Activated CD4-positive, alpha-beta T cell treated with anti-CD3 and anti-CD28 coated beads, Interleukin-2, amount 50 U/mL, for 48 hours (primary cell): Measurements from ENCODE around the gene TSPAN5.
A peak's percentile ranks its signal among the peaks of the same experiment; 100 is the strongest.
"Not testable (repeated sequence)": the region's sequence is repeated elsewhere in the genome, so short reads cannot be mapped to it uniquely, and the experiment has no call there.

Experiments
- DNase-seq, 2 experiments: peaks; one replicate each; pipeline ENCODE4 v3.0.0-alpha.2; 2020

The TSPAN5 gene

DNA sequence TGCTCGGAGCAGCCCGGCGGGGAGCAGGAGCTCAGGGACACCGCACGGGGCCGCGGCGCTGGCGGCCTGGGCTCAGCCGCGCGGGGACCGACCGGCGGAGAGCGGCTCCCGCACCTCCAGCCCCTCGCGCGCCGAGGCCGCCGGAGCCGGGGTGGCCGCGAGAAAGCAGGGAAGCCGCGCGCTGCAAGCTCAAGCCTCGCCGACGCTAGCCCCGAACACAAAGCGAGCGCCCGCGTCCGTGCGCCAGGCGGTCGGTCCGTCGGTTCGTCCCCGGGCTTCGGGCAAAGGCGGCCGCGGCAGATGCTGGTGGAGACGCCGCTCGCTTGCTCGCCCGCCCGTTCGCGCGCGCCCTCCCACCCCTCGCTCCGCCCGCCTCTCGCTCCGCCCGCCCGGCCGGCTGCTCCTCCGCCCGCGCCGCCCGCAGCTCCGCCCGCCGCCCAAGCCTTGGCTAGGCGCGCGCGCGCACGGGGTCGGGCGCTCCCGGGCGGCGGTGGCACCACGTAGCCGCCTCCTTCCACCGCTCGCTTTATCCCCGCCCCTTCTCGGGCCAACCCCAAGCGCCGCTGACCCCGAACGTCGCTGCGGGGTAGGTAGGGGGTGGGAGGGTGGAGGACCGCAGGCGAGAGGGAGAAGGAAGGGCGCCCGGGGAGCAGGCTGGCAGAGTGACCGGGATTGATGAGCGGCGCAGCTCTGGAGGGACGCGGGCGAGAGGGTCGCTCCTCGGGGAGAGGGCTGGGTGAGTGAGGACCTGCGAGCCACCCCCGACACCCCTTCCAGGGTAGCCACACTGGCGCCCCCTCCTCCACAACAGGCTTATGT, at the start of gene TSPAN5:
TSS of gene TSPAN5 (minus strand) at position 325 of the 819 bp plus-strand sequence.
- peak; percentile 85 for DNase-seq

DNA sequence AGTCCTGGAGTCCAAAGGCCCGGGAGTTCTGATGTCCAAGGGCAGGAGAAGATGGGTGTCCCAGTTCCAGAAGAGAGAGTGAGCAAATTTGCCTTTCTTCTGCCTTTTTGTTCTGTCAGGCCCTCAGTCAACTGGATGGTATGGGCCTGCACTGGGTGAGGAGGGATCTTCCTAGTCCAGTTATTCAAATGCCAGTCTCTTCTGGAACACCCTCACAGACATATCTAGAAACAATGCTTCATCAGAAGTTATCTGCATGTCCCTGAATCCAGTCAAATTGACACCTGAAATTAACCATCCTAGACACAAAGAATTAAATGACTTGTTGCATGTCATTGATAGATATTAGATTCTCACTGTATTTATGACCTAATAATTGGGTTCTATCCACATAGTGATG, 48.5 kb upstream of the TSPAN5 start:
- DNase-seq: no peak

DNA sequence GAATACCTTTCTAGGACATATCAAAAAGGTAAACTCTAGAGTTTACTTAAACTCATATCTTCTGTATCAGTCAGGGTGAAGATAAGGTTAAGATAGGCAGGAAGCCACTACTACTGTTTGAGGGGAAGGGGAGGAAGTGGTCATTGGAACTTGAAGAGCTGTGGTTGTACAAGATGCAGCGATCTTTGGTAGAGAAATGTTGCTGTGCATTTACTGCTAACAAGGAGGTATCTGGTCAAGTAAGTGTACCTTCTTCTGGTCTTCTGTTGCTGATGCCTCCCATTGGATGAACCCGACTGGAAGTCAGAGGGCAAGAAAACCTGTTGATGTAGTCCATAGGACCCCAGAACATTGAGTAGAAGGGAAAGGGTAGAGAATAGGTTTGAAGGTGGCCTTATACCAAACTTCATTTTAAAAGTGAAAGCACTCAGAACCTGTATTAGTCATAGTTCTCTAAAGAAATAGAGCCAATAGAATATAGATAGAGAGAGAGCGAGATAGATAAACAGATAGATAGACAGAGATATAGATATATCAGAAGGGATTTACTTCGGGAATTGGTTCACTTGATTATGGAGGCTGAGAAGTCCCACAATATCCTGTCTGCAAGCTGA, 47.9 kb upstream of the TSPAN5 start:
- DNase-seq: no peak

DNA sequence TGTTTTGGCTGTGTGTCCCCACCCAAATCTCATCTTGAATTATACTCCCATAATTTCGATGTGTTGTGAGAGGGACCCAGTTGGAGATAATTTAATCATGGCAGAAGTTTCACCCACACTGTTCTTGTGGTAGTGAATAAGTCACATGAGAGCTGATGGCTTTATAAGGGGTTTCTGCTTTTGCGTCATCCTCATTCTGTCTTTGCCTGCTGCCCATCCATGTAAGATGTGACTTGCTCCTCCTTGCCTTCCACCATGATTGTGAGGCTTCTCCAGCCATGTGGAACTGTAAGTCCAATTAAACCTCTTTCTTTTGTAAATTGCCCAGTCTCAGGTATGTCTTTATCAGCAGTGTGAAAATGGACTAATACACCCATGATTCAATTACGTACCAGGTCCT, 47.2 kb upstream of the TSPAN5 start:
- DNase-seq: not testable (repeated sequence)

DNA sequence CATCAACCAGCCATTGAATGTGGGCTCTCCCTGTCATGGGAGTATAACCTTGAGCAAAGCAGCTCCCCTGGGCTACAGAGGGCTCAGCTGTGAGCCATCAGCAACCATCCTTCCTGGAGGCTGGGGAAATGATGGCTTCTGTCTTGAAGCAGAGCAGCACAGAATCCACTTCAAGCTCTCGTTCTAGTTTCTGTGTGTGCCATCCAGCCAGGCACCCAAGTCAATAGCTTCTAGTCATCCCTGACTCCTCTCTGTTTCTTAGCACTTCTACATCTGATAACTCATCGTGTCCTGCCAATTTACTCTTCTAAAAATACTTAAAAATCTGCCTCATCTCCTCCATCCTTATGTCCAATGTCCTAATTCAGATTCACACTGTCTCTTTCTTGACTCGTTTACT, 42.2 kb upstream of the TSPAN5 start:
- DNase-seq: no peak

DNA sequence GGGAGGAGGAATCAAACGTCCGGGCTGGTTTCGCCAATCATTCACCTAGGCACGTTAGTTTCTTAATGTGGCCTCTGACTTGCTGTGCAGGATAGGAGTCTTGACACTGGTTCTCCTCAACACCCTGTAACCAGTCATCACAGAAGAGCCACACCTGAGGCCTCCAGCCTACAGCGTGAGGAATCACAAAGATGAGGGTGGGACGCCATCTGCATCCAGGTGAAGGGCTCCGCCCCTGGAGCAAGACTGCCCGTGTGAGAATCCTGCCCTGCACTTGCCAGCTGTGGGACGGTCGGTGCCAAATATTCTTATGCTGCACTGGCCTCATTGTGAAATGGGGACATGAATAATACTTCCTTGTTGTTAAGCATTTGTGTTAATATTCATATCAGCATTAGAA, 35.7 kb upstream of the TSPAN5 start:
- no peak for DNase-seq

DNA sequence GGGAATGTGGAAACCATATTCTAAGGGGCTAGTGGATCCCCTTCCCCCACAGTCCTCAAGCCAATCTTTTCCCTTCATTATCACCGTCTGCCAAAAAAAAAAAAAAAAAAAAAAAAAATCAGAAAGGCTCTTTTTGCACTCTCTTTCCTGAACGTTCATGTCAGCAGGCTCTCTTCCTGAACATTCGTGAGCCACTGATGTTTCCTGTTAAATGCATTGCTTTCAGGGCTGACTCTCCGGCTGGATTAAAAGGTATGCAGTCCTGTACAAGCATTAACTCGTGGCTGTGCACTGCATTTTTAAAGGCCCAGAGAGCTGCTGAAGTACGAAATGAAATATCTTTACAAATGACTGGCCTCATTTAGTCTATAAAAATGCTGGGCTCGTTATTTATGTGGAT, 34.0 kb upstream of the TSPAN5 start:
- no peak for DNase-seq

DNA sequence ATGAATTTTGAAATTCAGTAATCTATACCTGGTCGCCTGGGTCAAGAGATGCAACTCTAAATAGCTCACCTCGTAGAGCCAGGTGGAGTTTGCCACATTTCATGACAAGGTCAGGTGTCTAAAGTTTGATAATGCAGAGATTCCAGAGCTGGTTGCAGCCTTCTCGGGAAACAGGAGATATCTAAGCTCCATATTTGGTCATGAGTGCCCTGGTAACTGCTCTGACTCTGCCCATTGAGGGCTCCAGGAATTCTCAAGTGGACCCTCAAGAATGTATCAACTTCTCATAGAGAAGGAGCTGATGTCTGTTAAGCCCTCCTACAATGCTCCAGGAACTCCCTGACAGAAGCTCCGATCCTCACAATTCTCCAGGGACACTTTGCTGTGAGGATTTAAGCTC, 33.2 kb upstream of the TSPAN5 start:
- DNase-seq: no peak

DNA sequence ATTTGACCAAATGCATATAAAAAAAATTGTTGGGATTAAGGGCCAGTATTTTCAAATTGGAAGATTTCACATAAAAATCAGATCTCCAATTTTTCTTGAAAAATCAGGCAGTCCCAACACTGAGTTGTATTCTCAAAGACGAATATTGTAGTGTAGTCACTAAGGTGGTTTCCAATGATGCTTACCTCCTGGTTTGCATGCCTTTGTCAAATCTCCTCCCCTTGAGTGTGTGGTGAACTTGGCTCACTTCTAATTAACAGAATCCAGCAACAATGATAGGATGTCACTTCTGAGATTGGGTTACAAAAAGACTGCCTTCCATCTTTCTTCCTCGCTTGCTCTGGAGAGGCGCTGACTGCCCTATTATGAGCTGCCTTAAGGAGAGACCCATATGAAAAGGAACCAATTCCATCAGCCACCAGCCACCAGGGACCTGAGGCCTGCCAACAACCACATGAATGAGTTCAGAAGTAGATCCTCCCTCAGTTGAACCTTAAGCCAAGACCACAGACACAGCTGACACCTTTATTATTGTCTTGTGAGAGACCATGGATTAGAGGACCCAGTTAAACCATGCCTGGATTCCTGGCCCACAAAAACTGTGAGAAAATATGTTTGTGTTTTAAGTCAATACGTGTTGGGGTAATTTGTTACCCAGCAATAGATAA, 31.2 kb upstream of the TSPAN5 start:
- no peak for DNase-seq

DNA sequence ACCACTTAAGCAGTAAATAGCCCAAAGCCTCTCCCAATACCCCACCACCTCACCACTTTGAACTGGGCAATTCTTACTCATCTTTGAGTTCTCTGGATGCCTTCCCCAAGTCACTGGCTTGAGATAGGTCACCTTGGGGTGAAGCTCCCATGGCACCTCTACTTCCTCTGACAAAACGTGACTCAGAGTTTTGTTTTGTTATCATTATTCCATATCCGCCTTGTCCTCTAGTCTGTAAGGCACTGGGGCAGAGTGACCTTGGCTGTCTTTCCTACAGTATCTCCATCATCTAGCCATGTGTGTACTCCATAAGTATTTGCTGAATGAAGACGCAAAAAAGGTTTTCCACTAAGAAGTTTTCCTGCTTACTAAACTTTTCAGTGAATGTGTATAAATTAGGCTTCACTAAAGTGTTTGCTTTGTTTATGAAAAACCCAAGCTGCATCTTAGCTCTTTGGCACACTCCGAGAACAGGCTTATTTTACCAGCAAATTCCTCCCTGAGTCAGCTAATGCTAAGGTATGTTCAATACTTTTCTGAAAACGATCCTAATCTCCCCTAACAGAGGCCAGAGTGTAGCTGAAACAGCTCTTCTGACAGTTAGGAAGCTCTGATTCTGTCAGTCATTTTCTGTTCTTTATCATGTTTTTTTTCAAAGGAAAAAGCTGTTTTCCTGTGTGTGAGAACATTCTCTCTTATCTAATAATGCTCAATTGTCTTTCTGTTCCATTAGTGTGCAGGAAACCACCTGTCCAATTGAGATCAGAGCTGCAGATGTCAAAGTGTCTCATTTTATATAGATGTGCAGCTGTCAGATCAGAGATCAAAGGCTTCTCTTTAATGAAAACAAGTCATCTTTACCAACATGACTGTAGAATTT, 30.2 kb upstream of the TSPAN5 start:
- DNase-seq: peak; percentile 29 to 37

DNA sequence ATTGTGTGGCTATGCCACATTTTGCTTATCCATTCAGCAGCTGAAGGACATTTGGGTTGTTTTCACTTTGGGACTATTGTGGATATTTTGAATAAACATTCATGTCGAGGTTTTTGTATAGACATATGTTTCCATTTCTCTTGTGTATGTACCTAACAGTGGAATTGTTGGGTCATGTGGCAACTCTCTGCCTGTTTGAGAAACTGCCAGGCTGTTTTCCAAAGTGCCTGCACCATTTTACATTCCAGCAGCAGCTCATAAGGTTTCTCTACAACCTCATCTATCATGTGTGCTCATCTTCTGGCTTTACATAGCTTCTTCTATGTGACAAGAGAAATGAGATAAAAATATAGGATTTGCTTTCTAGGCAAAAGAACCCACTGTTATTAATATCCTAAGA, 29.5 kb upstream of the TSPAN5 start:
- DNase-seq: no peak

DNA sequence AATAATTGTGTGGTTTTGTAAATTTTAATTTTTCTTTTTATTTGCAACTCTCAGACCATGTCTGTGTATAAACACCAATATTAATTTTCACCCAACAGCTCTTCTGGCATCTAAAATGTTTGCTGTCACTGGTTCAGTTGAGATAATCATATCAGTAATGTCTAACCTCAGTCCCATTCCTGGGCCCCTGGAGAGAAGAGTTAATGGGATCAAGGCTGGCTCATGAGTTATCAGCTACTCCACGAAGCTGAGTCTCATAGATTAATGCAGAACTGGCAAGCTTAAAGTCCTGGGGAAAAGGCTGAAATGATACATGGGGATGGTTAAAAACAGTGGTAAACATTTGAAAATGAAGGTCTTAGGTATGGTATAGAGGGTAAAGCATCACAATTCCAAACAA, 28.4 kb upstream of the TSPAN5 start:
- no peak for DNase-seq

DNA sequence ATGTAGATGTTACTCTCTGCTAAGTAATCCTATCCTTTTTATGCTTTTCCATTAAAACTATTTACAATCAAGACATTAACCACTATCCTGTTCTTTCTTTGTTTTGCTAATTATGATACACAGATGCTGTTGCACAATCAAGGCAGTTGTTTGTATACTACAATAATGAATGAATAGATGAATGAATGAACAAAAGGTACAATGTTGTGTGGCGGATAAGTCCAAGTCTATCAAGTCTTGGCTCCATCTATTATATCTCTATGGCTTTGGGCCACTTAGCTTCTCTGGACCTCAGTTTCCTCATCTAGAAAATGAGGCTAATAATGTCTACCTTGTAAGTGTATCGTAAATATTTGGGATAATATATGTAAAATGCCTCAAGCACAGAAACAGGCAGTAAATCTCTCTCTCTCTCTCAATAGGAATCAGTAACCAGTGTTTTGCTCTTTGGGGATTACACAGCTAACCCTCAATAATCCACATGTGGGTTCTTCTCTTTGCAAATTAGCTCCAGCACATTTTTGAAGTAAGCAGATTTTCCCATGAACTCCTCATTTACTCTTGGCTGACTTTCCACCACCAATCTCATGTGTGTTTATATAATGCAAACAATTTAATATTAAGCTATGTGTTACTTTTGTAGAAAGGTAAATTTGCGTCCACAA, 27.8 kb upstream of the TSPAN5 start:
- DNase-seq: no peak

DNA sequence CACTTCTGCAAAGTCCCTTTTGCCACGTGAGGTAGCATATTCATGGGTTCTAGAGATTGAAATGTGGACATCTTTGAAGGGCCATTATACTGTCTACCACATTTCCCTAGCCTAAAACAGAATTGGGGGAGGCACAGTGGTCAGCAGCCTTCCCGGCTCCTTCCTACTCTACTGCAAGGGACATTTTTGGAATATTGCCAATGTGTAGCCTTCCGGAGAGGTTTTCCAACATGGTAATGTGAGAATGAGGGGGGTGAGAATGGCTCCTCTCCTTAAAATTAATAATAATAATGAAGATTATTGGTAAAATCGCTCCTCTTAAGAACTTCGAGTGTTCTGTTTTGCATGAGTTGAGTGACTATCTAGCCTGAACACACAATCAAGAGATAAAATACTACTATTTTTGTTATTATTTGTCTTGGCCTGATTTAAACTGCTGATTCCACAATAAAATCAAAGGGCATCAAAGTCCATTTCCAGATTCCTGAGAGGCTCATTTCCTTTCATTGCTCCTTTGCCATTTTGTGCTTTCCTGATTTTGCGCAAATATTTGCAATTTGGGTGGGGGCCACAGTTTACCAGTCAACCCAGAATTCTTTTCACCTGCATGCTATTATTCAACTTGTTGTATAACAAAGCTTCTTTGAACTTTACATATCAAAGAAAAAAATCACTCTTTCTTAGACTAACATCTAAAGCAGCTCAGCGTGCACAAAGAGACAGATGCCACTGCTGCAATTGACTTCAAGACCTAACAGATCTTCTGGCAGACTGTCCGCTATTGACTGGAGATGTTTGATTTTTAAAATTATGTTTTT, 27.0 kb upstream of the TSPAN5 start:
- DNase-seq: no peak

DNA sequence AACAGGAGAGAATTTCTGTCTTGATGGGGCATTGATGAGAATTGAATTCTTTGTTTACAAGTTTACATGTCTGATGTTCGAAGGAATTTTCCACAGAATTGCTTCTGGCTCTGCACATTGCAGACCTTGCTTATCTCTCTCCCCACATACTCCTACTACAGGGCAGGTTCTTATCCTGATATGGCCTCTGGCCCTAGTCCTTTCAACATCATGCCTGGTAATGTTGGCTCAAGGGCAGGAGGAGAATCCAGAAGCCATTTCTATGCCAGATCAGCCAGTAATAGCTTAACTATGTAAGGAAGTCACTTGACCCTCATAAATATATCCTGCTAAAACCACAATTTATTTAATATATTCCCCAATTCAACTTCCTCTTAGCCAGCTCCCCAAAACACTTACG, 24.3 kb upstream of the TSPAN5 start:
- no peak for DNase-seq

DNA sequence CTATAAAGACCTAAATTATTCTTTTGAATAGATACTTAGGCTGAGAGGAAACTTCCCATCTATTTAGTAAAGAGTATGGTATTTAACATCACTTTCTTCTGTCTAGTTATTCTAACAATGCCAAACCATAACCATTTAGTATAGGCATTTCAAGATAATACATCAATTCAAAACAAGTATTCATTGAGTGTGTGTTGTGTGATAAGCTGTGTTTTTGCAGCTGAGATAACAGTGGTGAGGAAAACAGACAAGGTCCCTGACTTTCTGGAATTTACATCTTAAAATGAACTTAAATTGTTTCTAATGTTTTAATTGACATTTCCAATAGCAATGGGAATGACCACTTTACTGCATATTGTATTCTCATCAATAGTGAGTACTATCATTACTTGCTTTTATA, 22.4 kb upstream of the TSPAN5 start:
- no peak for DNase-seq

DNA sequence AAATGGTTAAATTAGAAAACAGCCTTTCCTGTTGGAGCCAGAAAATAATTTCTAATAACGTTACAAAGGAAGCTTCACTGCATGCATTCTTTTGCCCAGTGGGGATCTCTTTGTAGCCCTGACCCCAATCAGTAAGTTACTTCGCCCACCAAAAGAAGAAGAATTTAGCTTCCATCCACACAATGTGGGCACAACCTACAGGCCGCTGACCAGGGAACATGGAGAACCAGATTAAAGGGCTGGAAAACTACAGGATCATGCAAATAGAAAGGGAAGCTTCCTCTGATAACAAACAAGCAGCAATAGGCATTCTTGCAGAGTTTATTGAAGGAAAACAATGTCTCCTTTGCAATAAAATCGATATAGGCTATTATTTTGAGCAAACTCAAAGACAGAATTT, 21.3 kb upstream of the TSPAN5 start:
- no peak for DNase-seq

DNA sequence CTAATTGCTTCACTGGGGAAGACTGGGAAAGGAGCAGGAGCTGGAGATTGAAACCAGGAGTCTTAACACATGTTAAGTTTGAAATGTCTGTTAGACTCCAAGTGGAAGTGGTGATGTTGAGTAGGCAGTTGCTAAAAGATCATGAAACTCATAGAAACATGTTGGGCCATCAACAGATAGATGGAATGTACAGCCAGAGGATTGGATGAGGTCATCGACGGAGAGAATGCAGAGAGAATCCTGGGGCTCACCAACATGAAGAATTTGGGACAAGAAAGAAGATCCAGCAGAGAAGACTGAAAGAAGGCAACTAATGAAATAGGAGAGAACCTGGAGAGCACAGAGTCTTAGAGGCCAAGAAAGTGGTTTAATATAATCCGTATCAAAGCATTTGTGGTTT, 19.4 kb upstream of the TSPAN5 start:
- no peak for DNase-seq

DNA sequence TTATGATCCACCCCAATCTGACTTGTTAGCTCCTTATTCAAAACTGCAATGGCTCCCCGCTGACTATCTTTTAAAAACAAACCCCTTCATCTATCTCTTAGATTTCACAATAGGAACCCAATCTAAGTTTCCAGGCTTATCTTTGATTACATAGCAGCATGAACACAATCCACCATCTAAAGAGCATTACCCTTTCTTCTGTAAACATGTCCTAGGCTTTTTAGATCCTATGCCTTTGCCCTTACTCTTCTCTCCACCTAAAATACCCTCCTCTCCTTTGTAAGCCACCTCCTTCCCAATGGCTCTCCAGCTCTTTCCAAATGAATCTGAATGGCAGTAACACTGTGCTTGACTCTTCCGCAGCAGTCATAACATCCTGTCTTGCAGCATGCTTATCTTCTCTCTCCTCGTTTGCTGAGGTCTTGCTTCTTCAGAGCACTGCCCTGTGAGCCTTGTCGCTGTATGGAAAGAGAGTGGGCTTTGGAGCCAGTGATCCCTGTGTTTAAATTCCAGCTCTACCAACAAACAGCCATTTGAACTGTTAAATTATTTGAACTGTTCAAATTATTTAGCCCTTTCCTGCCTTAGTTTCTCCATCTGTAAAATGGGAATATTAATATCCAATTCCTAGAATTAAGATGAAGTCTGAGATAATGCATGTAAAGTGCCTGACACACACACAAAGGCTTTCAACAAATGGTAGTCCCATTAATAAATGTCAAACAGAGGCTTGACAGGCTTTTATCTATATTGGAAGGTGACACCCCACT, 16.2 kb upstream of the TSPAN5 start:
- DNase-seq: no peak

DNA sequence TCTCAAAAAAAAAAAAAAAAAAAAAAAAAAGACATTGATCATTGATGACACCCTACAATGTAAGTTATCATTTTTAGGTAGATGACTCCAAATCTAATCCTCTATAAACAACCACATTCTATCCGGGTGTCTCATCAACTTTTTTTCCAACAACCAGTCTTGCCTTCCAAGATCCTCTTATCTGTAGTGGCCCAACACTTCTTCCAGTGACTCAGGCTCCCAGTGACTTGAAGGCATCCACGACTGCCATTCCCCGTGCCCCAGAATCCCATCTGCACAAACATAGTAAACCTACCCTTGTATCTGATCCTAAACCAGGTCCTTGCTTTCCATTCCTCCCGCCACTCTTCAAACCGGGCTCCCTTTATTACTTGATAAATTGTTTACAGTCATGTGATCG, 15.6 kb upstream of the TSPAN5 start:
- DNase-seq: no peak

DNA sequence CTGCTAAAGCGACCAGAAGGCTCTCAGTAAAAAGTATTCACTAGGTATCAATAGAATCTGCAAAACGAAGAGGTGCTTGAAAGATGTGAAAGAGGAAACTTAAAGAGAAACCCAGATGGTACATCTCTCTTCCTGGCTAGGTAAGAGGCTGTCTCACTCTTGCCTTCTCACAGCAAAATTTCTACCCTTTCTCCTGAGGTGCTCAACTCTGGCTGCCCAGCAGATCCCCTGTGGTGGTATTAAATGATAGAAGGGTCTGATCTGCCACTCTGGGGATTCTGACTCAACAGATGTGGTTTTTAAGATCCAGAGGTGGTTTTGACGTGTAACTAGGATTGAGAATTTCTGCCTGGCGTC, 14.9 kb upstream of the TSPAN5 start:
- DNase-seq: no peak
